Astrocyte (in vitro differentiated cells and primary cell): ENCODE measurements around the gene ST8SIA5. TPM values are rescaled to one million over a fixed set of nuclear protein-coding genes. Genes with fewer than 3 reads are reported as not detected.

ENCODE experiments used
- DNase-seq: peaks from one replicate; pipeline ENCODE4 v3.0.0-alpha.2; 2010; ENCODE audit warnings: low read depth
- FAIRE-seq: peaks from 2 replicates; lab custom pipeline; 2011; peaks lifted over from hg19 to GRCh38; lab: Jason Lieb, UNC
- H2AFZ ChIP-seq: 2 replicates; pipeline ENCODE4 v1.6.0; 2012; ENCODE audit warnings: low read depth, low read length, inconsistent platforms
- H3K27ac ChIP-seq: 2 replicates; pipeline ENCODE4 v1.5.1; 2011; ENCODE audit warnings: low read depth, low read length, inconsistent platforms
- H3K27me3 ChIP-seq: 2 replicates; pipeline ENCODE4 v1.6.0; 2011; ENCODE audit warnings: low read length, inconsistent platforms; ENCODE audit not compliant: insufficient read depth
- H3K36me3 ChIP-seq: 2 replicates; pipeline ENCODE4 v1.5.1; 2011; ENCODE audit warnings: low read length, inconsistent platforms; ENCODE audit not compliant: insufficient read depth
- H3K4me1 ChIP-seq: 2 replicates; pipeline ENCODE4 v1.5.1; 2011; ENCODE audit warnings: low read length, inconsistent platforms; ENCODE audit not compliant: insufficient read depth
- H3K4me2 ChIP-seq: 2 replicates; pipeline ENCODE4 v1.6.0; 2012; ENCODE audit warnings: low read length, inconsistent platforms
- H3K4me3 ChIP-seq: 2 replicates; pipeline ENCODE4 v1.5.1; 2011; ENCODE audit warnings: low read depth, mild to moderate bottlenecking, low read length, inconsistent platforms; ENCODE audit not compliant: insufficient read depth
- H3K79me2 ChIP-seq: 2 replicates; pipeline ENCODE4 v1.6.0; 2012; ENCODE audit warnings: mild to moderate bottlenecking, low read length, inconsistent platforms; ENCODE audit not compliant: insufficient read depth
- H3K9ac ChIP-seq: 2 replicates; pipeline ENCODE4 v1.6.0; 2012; ENCODE audit warnings: mild to moderate bottlenecking, low read length, inconsistent platforms
- H3K9me3 ChIP-seq: 2 replicates; pipeline ENCODE4 v1.5.1; 2012; ENCODE audit warnings: low read depth, mild to moderate bottlenecking, low read length, inconsistent platforms; ENCODE audit not compliant: insufficient read depth
- H4K20me1 ChIP-seq: 2 replicates; pipeline ENCODE4 v1.6.0; 2012; ENCODE audit warnings: low read length, inconsistent platforms; ENCODE audit not compliant: insufficient read depth
- H3K27ac Mint-ChIP-seq: one replicate; pipeline ENCODE4 v1.8.0; 2021; ENCODE audit warnings: mild to moderate bottlenecking, mixed read lengths; ENCODE audit not compliant: unreplicated experiment
- H3K27me3 Mint-ChIP-seq: one replicate; pipeline ENCODE4 v1.8.0; 2021; ENCODE audit warnings: low read depth, mixed read lengths; ENCODE audit not compliant: unreplicated experiment
- H3K36me3 Mint-ChIP-seq: one replicate; pipeline ENCODE4 v1.8.0; 2021; ENCODE audit warnings: low read depth, mixed read lengths; ENCODE audit not compliant: unreplicated experiment
- H3K4me1 Mint-ChIP-seq: one replicate; pipeline ENCODE4 v1.8.0; 2021; ENCODE audit warnings: low read depth, mixed read lengths; ENCODE audit not compliant: unreplicated experiment
- H3K4me3 Mint-ChIP-seq: one replicate; pipeline ENCODE4 v1.8.0; 2021; ENCODE audit warnings: mild to moderate bottlenecking, moderate library complexity, mixed read lengths; ENCODE audit not compliant: unreplicated experiment
- H3K9me3 Mint-ChIP-seq: one replicate; pipeline ENCODE4 v1.8.0; 2021; ENCODE audit warnings: mild to moderate bottlenecking, mixed read lengths; ENCODE audit not compliant: unreplicated experiment
- CTCF ChIP-seq: IDR thresholded peaks from 2 replicates; pipeline ENCODE4 v1.5.1; 2011; ENCODE audit warnings: low read depth, mild to moderate bottlenecking, inconsistent platforms, low read length, moderate library complexity; ENCODE audit not compliant: insufficient read depth
- EZH2 ChIP-seq: IDR thresholded peaks from 2 replicates; pipeline ENCODE4 v1.6.1; 2012; ENCODE audit warnings: mild to moderate bottlenecking, low read length, inconsistent platforms; ENCODE audit not compliant: insufficient read depth
- total RNA-seq: library from RNA; stranded (reverse); gene quantifications from 2 replicates; pipeline ENCODE4 v1.2.1, GENCODE V29; 2021

ST8SIA5 gene
- total RNA-seq, 1 donor from 2014 or later = 0.36 TPM

GRCh38 chr18:46716336-46716735, 40.5 kb downstream of the ST8SIA5 start:
- H3K4me3 ChIP-seq = no peak overlapping the region
- TF ChIP-seq EZH2 (no peak), CTCF (no peak)
- no peaks in the 10 kb centered on the region for H3K36me3 Mint-ChIP-seq
- no peak overlapping the region for H3K27ac ChIP-seq
- no peak overlapping the region for H3K27ac Mint-ChIP-seq
- FAIRE-seq (no peak), DNase-seq (no peak)
- H2AFZ ChIP-seq = no peak overlapping the region
- H3K27me3 Mint-ChIP-seq = peaks cover 11% of the 10 kb centered on the region
- H3K79me2 ChIP-seq = no peaks in the 10 kb centered on the region
- no peak overlapping the region for H3K9ac ChIP-seq
- H3K4me1 Mint-ChIP-seq = peaks cover 25% of the 10 kb centered on the region
- H3K4me2 ChIP-seq = no peak overlapping the region
- peaks cover 2% of the 10 kb centered on the region for H3K27me3 ChIP-seq
- H3K4me3 Mint-ChIP-seq = no peak overlapping the region
- no peaks in the 10 kb centered on the region for H3K9me3 Mint-ChIP-seq
- no peaks in the 10 kb centered on the region for H3K36me3 ChIP-seq
- H3K4me1 ChIP-seq = peaks cover 37% of the 10 kb centered on the region
- H4K20me1 ChIP-seq = no peaks in the 10 kb centered on the region
- no peaks in the 10 kb centered on the region for H3K9me3 ChIP-seq

DNA sequence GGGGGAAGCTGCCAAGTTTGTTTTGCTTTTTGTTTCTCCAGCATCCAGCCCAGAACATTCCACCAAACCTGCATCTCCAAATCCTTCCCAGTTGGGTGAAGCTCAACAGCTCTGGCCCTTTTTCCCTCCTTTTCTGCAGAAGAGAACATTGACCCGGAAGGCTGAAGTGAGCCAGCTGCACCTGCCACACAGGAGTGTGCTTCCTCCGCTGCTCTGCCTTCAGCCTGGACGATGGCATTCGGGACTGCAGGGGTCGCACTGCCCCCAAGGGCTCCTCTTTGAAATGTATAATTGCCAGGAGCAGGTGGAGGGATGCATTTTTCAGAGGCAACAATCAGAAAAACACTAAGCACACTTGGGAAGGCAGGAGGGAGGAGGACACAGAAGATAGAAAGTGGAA, 41.8 kb downstream of the ST8SIA5 start:
- Histone ChIP-seq H4K20me1 (no peaks in the 10 kb centered on the region), H3K27me3 (peaks cover 2% of the 10 kb centered on the region), H3K36me3 (no peaks in the 10 kb centered on the region), H3K79me2 (no peaks in the 10 kb centered on the region), H3K4me3 (no peak overlapping the region), H3K27ac (no peak overlapping the region), H3K4me1 (peaks cover 34% of the 10 kb centered on the region), H3K4me2 (no peak overlapping the region), H3K9me3 (no peaks in the 10 kb centered on the region), H2AFZ (no peak overlapping the region), H3K9ac (no peak overlapping the region)
- FAIRE-seq (no peak), DNase-seq (no peak)
- Mint-ChIP-seq H3K4me1 (peaks cover 22% of the 10 kb centered on the region), H3K9me3 (no peaks in the 10 kb centered on the region), H3K36me3 (no peaks in the 10 kb centered on the region), H3K27me3 (peaks cover 11% of the 10 kb centered on the region), H3K27ac (no peak overlapping the region), H3K4me3 (no peak overlapping the region)
- TF ChIP-seq EZH2 = no peak
- TF ChIP-seq CTCF = no peak

DNA sequence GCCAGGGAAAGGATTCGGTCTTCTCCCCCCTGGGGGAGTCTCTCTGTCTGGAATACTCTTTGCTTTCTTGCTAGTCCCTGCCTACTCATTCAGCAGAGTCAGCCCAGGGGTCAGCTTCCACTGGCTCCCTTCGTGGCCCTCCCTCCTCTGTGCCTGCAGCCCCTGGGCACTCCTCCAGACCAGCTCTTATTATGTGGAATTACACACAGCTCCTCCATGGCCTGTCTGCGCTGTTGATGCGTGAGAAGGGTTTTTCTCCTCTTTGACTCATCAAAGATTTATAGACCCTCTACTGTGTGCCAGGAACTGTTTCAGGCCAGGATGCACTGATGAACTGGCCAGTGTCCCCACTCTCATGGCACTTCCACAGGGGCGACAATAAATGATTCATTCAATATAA, 44.4 kb downstream of the ST8SIA5 start:
- Histone ChIP-seq H2AFZ (no peak overlapping the region), H3K36me3 (no peaks in the 10 kb centered on the region), H3K4me2 (peak overlapping the region; percentile 80), H3K79me2 (no peaks in the 10 kb centered on the region), H3K4me3 (no peak overlapping the region), H3K9ac (peak overlapping the region; percentile 52), H3K4me1 (peaks cover 21% of the 10 kb centered on the region), H3K9me3 (no peaks in the 10 kb centered on the region), H3K27ac (peak overlapping the region; percentile 37), H4K20me1 (no peaks in the 10 kb centered on the region), H3K27me3 (peaks cover 2% of the 10 kb centered on the region)
- Mint-ChIP-seq H3K9me3 (no peaks in the 10 kb centered on the region), H3K4me1 (peaks cover 8% of the 10 kb centered on the region), H3K27me3 (peaks cover 11% of the 10 kb centered on the region), H3K27ac (no peak overlapping the region), H3K36me3 (no peaks in the 10 kb centered on the region), H3K4me3 (no peak overlapping the region)
- DNase-seq (peak; percentile 88), FAIRE-seq (no peak)
- TF ChIP-seq CTCF (no peak), EZH2 (no peak)
